HG03175 (cell line): Measurements from ENCODE around the gene POT1.

Source experiments
- ATAC-seq: cut with Tn5 transposase; IDR thresholded peaks from one replicate; pipeline ENCODE4 v1.9.1; 2021; ENCODE audit warnings: mild to moderate bottlenecking, moderate library complexity; ENCODE audit not compliant: unreplicated experiment

Gene POT1

GRCh38 chr7:124914298-124914697 lies 15.3 kb downstream of the POT1 start:
- no peak for ATAC-seq

DNA sequence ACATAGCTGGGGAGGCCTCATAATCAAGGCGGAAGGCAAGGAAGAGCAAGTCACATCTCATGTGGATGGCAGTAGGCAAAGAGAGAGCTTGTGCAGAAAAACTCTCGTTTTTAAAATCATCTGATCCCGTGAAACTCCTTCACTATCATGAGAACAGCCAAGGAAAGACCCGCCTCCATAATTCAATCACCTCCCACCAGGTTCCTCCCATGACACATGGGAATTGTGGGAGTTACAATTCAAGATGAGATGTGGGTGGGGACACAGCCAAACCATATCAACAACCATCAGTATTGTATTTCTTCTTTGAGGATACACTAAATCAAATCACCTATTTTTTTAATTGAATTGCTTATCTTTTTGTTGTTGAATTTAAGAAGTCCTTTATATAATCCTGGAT lies 16.7 kb downstream of the POT1 start:
- no peak for ATAC-seq

DNA sequence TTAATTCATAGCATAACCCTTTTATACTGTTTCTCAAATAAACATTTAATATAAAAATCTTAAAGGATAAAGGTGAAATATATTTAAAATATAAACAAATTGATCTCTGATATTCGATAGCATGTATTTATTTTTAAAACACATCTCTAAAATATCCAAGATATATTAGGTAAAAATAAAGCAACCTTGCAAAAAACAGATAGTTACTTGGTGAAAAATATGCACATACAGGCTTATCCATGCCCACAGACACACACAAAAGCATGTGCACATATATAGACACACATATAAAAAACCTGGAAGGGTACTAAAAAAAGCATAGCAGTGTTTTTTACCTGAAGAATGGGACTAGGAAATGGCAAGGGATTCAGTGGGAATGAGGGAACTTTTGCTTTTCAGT lies 19.8 kb downstream of the POT1 start:
- no peak for ATAC-seq

DNA sequence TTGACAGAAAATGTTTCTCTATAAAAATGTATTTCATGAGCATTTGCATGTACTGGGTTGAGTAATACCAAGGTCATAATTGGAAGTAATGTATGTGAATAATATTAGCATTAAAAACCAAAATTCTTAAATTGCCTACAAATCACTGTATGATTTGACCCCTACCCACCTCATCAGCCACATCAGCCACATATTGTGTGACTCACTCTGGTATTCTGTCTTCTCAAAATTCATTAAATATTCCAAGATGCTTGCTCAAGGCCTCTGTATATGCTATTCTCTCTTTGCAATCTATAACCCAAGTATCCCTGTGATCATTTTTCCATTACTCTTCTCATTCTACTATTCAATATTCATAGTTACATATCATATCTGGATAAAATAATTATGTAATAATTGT lies 21.4 kb downstream of the POT1 start:
- no peak for ATAC-seq

GRCh38 chr7:124907490-124907889 lies 22.1 kb downstream of the POT1 start:
- ATAC-seq, result no peak

- ATAC-seq, result no peak
Measured at GRCh38 chr7:124898531-124898930, 31.1 kb downstream of the POT1 start.

GRCh38 chr7:124896001-124896400 lies 33.6 kb downstream of the POT1 start:
- no peak for ATAC-seq

GRCh38 chr7:124893140-124893827 lies 36.3 kb downstream of the POT1 start:
- ATAC-seq, result peak; percentile 77

GRCh38 chr7:124887247-124887646 lies 42.4 kb downstream of the POT1 start:
- ATAC-seq, result no peak

DNA sequence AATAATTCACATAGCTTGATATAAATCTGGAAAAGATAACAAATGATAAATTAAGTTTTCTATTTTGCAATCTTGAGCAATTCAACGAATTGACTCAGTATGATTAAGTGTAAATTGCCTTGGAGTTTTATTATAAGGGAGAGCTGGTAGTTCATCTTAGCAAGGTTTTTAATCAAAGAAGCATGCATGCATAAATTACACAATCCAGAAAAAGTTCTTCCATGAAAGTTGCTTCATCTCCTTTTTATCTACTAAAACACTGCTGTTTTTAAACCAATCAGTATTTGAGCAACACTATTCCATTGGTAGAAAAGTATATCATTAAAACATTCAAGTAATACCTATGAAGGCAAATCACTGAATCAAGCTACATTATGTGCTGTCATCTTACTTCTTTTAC lies 47.6 kb downstream of the POT1 start:
- ATAC-seq, result no peak

- ATAC-seq, result no peak
Measured at GRCh38 chr7:124879771-124880170, 49.9 kb downstream of the POT1 start.

DNA sequence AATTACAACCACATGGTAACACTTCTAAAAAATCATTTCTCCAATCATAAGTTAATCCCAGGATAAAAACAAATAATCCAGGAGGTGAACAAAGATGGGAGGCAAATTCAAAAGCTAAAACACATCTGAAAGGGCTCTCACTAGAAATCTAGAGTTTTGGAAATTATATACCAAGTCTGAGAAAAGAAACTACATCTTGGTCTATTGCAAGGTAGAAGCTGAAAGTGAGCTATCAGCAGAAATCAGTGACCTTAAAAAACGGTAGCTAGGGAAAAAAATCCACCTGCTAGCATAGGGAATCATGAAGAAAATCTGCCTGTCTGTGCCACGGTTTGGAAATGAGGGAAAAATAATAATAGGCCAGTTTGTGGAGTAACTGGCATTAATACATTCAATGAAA lies 50.5 kb downstream of the POT1 start:
- no peak for ATAC-seq

GRCh38 chr7:124874644-124875163 lies 54.9 kb downstream of the POT1 start:
- no peak for ATAC-seq

DNA sequence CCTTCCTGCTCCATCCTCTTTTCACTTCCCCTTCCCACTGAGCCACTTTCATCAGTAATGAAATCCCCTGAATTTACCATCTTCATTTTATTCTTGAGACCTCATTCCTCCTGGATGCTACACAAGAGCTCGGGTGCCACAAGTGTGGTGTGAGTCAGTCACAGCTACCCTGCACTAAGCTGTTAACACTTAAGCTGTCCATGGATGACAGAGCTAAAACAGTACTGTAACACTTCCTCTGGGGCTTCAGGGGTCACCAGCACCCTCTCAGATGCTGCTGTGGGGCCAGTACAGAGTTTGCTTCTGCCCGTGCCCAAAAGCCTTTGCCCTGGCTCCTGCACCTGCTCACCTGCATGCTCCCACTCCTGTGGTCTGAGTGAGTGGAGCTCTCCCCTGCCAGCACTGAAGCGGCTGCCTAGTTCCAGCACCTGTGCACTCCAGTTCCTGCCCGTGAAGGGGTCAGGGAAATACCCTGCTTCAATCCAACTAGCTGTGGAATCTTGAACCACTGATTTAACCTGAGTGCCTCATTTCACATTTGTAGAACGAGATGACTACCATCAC lies 71.9 kb downstream of the POT1 start:
- ATAC-seq, result no peak

- ATAC-seq, result peak; percentile 67
Measured at GRCh38 chr7:124856299-124856888, 73.2 kb downstream of the POT1 start.

DNA sequence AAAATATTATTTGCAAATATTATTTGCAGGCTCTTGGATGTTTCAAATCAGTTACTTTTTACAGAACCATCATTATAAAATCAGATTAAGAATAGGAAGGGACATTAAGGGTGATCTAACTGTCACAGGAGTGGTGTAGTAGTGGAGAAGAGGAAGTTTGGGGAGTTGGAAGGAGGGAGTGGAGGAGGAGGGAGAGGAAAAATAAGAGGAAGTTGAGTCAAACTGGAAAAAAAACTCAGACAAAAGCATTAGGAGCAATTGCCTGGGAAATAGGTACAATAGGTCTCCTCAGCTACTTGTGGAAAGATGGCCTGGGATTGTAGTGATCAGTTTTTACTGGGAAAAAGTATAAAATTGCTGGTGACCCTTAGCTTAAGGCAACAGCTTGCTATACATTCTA lies 86.3 kb downstream of the POT1 start:
- ATAC-seq, result no peak

DNA sequence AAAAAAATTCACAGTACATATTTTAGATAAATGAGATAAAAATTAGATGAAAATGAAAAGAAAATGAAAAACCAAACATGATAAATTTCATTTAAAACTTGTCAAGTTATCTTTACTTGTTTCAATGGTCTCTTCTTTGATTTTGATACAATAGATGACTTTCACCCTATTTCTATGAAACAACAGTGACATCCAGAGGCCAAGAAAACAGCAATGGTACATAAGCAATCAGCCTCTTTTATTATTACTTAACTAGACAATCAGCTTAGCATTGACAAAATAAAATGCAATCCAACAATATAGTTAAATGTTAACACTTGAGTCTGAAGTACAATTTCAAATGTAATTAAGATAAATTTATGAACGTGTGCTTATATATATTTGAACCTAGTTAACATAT lies 89.2 kb downstream of the POT1 start:
- no peak for ATAC-seq

- no peak for ATAC-seq
Measured at GRCh38 chr7:124839687-124840086, 89.9 kb downstream of the POT1 start.

GRCh38 chr7:124836173-124836572 lies 93.5 kb downstream of the POT1 start:
- ATAC-seq, result no peak

GRCh38 chr7:124818807-124819206 lies 110.8 kb downstream of the POT1 start:
- no peak for ATAC-seq

DNA sequence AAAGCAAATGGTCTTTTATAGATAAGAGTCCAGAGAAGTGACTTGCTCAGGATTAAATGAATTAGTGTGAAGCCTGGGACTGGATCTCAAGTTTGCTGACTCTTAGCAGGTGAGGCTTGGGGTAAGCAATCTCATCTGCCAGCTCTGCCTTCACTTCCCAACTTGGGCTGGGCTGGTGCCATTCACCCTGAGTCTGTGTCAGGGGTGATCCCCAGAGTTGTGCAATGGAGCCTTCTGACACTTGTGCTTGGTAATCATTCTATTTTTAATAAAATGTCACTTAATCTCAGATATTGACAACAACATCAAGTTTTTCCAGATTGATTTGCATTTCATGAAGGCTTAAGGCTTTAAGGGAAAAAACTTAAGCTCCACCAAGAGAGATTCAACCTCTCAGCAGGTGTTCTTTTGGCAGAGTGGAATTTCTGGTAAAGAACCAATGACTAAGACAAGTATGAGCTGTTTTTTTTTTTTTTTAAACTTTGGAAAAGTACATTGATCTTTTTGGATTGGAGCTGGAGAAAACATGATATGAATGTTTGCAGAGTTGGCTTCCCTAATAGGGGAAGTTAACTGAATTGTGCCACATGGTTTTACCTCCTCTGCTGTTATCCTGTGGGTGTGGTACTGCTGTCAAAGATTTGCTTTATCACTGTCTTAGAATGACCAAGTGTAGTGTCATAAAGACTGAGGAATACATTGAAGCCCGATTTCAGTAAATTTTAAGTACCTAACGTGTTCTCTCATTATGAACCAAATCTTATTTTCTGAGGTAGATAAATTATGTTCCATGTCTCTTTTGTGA lies 115.4 kb downstream of the POT1 start:
- no peak for ATAC-seq

DNA sequence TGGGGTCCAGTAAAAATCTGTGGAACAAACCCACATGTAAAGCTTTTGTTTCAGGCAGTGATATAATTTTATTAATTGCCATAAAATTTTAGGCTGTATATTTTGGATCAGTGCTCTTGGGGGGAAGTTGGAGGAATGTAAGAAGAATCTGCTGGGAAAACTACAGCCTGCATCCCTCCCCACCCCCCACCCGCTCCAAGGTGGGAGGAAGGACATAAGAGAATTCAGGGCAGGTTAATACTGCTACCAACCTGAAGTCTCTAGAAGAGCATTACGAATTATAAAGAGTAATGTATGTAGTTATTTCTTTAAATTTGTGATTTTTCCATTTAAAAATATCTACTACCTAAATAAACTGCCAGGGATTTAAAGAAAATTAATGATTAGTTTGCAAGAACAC lies 116.9 kb downstream of the POT1 start:
- no peak for ATAC-seq
